ENCODE data around the gene ATF6B. TPM values are rescaled to one million over a fixed set of nuclear protein-coding genes. Genes with fewer than 3 reads are reported as not detected.

Gene ATF6B
- total and polyA plus RNA-seq, 8 donors = 30.2 to 68.0 (median 39.1) TPM

DNA sequence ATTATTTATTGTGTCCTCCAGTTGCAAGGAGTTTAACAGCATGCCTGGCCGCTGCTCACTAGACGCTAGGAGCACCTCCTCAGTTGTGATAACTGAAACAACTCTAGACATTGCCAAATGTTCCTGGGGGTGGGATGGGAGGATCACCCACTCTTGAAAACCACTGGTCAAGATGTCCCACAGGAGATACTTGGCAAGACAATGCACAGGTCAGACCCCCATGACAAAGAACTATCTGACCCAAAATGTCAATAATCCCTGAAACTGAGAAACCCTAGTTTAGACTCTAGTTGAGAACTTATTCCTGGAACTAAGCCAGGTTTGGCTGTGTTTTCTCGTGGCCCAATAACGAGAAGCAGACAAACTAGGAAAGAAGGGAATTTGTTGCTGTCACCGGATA is 11.5 kb upstream of the ATF6B start:
- no peaks in the 10 kb centered on the region for H3K9me3 ChIP-seq
- no peaks in the 10 kb centered on the region for H3K27me3 ChIP-seq
- FAIRE-seq (no peak), ATAC-seq (no peak), DNase-seq (no peak)
- intact Hi-C loops (cut with DNase I) = no loop called here
- no peak overlapping the region for H3K4me3 ChIP-seq
- TF ChIP-seq, protein P1, sequence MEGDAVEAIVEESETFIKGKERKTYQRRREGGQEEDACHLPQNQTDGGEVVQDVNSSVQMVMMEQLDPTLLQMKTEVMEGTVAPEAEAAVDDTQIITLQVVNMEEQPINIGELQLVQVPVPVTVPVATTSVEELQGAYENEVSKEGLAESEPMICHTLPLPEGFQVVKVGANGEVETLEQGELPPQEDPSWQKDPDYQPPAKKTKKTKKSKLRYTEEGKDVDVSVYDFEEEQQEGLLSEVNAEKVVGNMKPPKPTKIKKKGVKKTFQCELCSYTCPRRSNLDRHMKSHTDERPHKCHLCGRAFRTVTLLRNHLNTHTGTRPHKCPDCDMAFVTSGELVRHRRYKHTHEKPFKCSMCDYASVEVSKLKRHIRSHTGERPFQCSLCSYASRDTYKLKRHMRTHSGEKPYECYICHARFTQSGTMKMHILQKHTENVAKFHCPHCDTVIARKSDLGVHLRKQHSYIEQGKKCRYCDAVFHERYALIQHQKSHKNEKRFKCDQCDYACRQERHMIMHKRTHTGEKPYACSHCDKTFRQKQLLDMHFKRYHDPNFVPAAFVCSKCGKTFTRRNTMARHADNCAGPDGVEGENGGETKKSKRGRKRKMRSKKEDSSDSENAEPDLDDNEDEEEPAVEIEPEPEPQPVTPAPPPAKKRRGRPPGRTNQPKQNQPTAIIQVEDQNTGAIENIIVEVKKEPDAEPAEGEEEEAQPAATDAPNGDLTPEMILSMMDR (IDR thresholded peaks at IDR 0.05) = no peak
- H3K27ac ChIP-seq = no peak overlapping the region
- H3K4me1 ChIP-seq = no peaks in the 10 kb centered on the region
- 67 to 74% methylated on average over 5 of the region's 5 CpGs for WGBS, 2 donors
- no peaks in the 10 kb centered on the region for H3K36me3 ChIP-seq

DNA sequence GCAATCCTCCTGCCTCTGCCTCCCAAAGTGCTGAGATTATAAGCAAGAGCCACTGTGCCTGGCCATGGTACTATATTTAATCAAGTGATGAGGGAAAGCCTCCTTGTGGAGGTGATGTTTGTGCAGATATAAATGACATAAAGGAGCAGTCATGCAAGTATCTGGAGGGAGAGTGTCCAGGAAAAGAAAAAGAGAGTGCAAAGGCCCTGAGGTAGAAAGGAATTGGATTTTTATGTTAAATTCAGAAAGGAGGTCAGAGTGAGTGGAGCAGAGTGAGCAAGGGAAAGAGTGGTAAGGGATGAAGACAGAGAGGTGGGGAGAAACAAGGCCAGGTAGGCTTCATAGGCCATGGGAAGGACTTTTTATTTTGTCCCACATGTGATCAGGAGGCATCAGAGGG is 9.4 kb upstream of the ATF6B start:
- no peak for FAIRE-seq
- Histone ChIP-seq H3K4me3 (no peak overlapping the region), H3K4me1 (no peaks in the 10 kb centered on the region), H3K9me3 (no peaks in the 10 kb centered on the region), H3K27me3 (no peaks in the 10 kb centered on the region), H3K27ac (no peak overlapping the region), H3K36me3 (no peaks in the 10 kb centered on the region)
- DNase-seq = no peak
- ATAC-seq = no peak
- intact Hi-C loops (cut with DNase I) = no loop called here
- TF ChIP-seq, protein P1 (IDR thresholded peaks at IDR 0.05) = no peak

DNA sequence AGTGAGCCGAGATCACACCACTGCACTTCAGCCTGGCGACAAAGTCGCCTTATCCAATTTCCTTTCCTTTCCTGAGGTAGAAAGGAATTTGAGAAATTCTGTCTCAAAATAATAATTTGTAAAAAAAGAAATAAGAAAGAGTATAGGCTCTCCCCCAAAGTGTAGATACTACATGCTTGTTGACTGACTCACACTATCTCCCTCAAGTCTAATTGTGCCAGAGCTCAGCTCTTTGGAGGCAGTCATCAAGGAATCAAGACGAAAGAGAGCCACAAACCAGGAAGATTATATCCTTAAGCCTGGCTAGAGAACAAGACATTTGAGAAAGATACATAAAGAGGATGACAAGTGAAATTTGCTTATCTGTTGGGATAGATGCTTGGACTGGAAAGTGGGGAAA is 5.7 kb upstream of the ATF6B start:
- intact Hi-C loops (cut with DNase I) = no loop called here
- WGBS, 2 donors = 70 to 81% methylated on average over 4 of the region's 4 CpGs

GRCh38 chr6:32132110-32132509 is 4.1 kb upstream of the ATF6B start:
- Histone ChIP-seq H3K4me1 (peaks cover 8 to 15% (median 12%) of the 10 kb centered on the region in 3 donors), H3K27me3 (no peaks in the 10 kb centered on the region), H3K4me3 (no peak overlapping the region), H3K36me3 (no peaks in the 10 kb centered on the region), H3K9me3 (no peaks in the 10 kb centered on the region), H3K27ac (no peak overlapping the region)
- FAIRE-seq (no peak), DNase-seq (peak in 1 of 6 donors; percentile 13), ATAC-seq (no peak)
- TF ChIP-seq, protein P1 (IDR thresholded peaks at IDR 0.05) = no peak
- intact Hi-C loops (cut with DNase I) = no loop called here

More for the DNA sequence above, 5.7 kb upstream of the ATF6B start:
- peaks cover 4 to 8% (median 4%) of the 10 kb centered on the region in 3 donors for H3K4me1 ChIP-seq
- no peak for FAIRE-seq
- no peaks in the 10 kb centered on the region for H3K36me3 ChIP-seq
- H3K4me3 ChIP-seq = no peak overlapping the region
- H3K27me3 ChIP-seq = no peaks in the 10 kb centered on the region
- H3K9me3 ChIP-seq = no peaks in the 10 kb centered on the region
- TF ChIP-seq, protein P1 (IDR thresholded peaks at IDR 0.05) = no peak
- ATAC-seq = no peak
- no peak overlapping the region for H3K27ac ChIP-seq
- DNase-seq = no peak

- no peaks in the 10 kb centered on the region for H3K36me3 ChIP-seq
- H3K4me1 ChIP-seq = peaks cover 8 to 18% (median 15%) of the 10 kb centered on the region in 3 donors
- no peak overlapping the region for H3K27ac ChIP-seq
- TF ChIP-seq, protein P1 (IDR thresholded peaks at IDR 0.05) = no peak
- intact Hi-C loops (cut with DNase I) = no loop called here
- 80 to 86% methylated on average over 14 of the region's 14 CpGs for WGBS, 2 donors
- FAIRE-seq (no peak), DNase-seq (peak in 2 of 6 donors; percentile 6 to 29), ATAC-seq (no peak)
- H3K4me3 ChIP-seq = no peak overlapping the region
- no peaks in the 10 kb centered on the region for H3K9me3 ChIP-seq
- H3K27me3 ChIP-seq = no peaks in the 10 kb centered on the region
These were observed 3.4 kb upstream of the ATF6B start for GRCh38 chr6:32131439-32131948.

Data from pancreas (tissue), 10 donors.